Mucosa of stomach (tissue), 1 donor: ENCODE data around the gene PLIN4.

ENCODE experiments used
- H3K27me3 ChIP-seq: one replicate; pipeline ENCODE4 v1.7.0; 2013; ENCODE audit warnings: mild to moderate bottlenecking, low read length; ENCODE audit not compliant: control insufficient read depth, insufficient read depth
- H3K36me3 ChIP-seq: one replicate; pipeline ENCODE4 v1.7.0; 2013; ENCODE audit warnings: low read length; ENCODE audit not compliant: control insufficient read depth, insufficient read depth
- H3K4me1 ChIP-seq: one replicate; pipeline ENCODE4 v1.7.0; 2013; ENCODE audit warnings: mild to moderate bottlenecking, low read length; ENCODE audit not compliant: control insufficient read depth, insufficient read depth
- H3K4me3 ChIP-seq: one replicate; pipeline ENCODE4 v1.7.0; 2013; ENCODE audit warnings: low read length
- H3K9ac ChIP-seq: one replicate; pipeline ENCODE4 v1.7.0; 2013; ENCODE audit warnings: mild to moderate bottlenecking, low read length, moderate library complexity
- H3K9me3 ChIP-seq: one replicate; pipeline ENCODE4 v1.7.0; 2013; ENCODE audit warnings: mild to moderate bottlenecking, low read length, moderate library complexity; ENCODE audit not compliant: control insufficient read depth
- donor health status: Pancreatic carcinoma.

Gene PLIN4

DNA sequence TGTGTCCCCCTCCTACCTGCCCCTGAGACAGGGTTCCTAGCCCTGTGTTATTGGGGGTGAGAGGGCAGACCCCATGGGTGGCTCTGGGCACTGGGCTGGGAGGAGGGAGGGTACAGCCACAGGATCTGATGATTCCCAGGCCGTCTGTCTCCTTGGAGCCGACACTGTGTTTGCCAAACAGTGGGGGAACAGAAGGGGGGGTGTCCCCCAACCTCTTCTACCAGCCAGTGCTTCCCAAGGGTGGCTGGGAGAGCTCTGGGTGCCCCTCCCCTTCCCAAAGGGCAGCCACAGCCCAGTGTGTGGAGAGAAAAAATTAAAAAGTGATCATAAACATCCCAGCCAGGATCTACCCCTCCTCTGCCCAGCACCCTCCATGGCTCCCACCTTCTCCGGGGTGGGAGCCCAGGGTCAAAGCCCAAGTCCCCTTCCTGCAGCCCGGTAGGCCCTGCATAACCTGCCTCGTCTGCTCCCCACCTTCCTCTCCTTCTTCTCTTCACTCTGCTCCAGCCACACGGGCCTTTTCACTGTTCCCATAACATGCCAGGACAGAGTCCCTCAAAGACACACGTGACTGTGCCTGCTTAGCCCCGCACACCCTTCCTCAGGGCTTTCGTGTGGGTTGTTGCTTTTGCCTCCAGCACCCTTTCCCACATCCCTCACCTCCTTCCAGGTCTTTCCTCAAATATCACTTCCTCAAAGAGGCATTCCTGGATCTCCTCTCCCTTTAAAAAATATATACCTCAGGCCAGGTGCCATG is 1.4 kb upstream of the PLIN4 start:
- Histone ChIP-seq H3K9me3 (no peaks in the 10 kb centered on the region), H3K4me3 (no peak overlapping the region), H3K9ac (no peak overlapping the region), H3K27me3 (peaks cover 4% of the 10 kb centered on the region), H3K36me3 (no peaks in the 10 kb centered on the region), H3K4me1 (peaks cover 17% of the 10 kb centered on the region)

DNA sequence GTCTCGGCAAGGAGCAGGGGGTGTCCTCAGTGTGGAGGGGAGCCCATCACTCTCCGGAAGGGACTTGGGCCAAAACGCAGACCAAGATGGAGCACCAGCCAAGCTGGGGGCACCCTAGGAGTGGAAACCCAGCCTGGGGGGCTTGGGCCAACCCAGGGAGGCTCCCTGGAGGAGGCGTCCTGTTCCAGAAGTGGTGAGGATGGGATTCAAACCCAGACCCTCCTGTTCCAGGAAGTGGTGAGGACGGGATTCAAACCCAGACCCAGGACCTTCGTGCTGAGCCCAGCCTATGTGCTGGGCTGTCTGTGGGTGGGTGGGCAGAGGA is 848 bp upstream of the PLIN4 start:
- Histone ChIP-seq H3K36me3 (no peaks in the 10 kb centered on the region), H3K27me3 (peaks cover 4% of the 10 kb centered on the region), H3K9me3 (no peaks in the 10 kb centered on the region), H3K4me3 (no peak overlapping the region), H3K4me1 (peaks cover 17% of the 10 kb centered on the region), H3K9ac (no peak overlapping the region)

DNA sequence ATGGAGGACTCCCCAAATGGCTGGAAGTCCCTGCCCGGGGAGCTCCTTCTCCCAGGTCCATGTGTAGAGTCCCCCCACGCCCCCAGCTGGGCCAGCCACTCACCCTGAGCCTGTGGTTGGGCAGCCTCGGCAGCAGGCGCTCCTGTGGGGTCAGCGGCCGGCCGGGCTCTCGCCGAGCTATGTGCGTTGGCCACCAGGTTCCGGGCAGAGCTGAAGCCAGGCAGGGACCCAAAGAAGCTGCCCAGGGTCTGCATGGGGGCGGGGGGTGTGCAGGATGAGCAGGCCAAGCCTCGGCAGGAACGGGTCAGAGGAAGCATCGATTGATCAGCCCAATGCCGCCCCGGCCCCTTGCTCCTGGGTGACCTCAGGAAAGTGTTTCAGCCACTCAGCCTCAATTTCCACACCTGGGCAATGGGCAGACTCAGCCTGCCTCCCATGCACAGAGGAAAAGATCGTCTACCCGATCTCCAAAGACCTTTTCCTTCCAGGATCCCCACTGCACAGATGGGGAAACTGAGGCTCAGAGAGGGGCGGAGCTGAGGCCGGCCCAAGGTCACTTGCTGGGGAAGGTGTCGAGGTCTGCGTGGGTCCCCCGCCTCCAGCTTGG is 732 bp downstream of the PLIN4 start:
- Histone ChIP-seq H3K27me3 (peaks cover 4% of the 10 kb centered on the region), H3K4me3 (no peak overlapping the region), H3K9ac (no peak overlapping the region), H3K9me3 (no peaks in the 10 kb centered on the region), H3K4me1 (peaks cover 17% of the 10 kb centered on the region), H3K36me3 (no peaks in the 10 kb centered on the region)

DNA sequence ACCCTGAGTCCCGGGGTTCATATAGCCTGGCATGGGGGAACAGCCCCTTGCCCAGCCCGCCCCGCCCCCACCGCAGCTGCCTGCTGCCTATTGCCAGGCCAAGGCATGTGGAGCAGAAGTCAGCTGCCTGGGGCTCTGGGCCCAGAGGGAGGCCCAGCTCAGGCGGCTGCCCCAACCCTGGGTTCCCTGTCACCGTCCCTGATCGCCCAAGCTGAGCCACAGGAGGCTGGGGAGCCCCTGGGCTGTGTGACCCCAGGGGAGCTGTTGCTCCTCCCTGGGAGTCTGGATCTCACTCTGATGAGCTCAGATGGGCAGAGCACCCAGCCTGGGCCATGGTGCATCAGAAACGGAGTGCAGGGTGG is 1.4 kb downstream of the PLIN4 start:
- Histone ChIP-seq H3K9me3 (no peaks in the 10 kb centered on the region), H3K4me1 (peaks cover 17% of the 10 kb centered on the region), H3K9ac (no peak overlapping the region), H3K36me3 (no peaks in the 10 kb centered on the region), H3K27me3 (peaks cover 4% of the 10 kb centered on the region), H3K4me3 (no peak overlapping the region)

DNA sequence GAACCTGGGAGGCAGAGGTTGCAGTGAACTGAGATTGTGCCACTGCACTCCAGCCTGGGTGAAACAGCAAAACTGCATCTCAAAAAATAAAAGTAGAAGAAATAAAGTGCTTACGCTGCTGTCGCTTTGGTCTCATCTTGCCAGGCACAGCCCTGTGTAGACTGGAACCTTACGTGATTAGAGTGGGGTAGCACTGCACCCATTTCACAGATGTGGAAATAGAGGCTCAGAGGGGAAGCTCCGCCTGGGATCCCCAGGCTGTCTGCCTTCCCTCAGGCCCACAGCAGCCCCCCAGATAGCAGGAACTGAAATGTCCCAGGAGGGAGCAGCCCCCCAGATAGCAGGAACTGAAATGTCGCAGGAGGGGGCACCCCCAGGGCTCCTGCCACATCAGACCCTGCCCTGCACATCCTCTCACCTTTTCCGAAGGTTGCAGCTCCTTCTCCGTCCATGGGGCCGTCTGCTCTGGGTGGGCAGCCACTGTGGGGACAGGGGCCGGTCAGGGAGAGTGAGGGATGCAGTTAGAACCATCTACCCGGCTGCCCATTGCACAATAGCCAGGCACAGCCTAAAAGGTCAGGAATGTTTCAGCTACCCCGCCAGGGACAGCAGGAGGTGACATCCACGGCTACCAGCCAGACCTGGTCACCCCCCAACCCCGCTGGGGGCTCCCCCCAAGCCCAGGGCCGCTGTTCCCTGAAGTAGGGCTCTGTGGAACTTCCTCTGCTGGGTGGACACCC is 1.9 kb downstream of the PLIN4 start:
- Histone ChIP-seq H3K4me1 (peaks cover 17% of the 10 kb centered on the region), H3K9ac (no peak overlapping the region), H3K9me3 (no peaks in the 10 kb centered on the region), H3K27me3 (peaks cover 4% of the 10 kb centered on the region), H3K36me3 (no peaks in the 10 kb centered on the region), H3K4me3 (no peak overlapping the region)

DNA sequence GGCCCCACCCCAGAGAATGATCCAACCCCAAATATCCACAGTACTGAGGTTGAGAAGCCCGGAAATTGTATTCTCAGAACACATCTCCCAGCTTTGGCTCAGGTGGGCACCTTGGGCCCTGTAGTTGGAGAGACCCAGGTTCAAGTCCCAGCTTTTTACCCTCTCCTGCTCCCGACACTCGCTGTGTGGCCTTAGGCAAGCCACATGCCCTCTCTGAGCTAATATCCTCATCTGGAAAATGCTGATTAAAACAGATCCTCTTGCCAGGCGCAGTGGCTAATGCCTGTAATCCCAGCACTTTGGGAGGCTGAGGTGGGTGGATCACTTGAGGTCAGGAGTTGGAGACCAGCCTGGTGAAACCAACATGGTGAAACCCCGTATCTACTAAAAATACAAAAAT is 2.6 kb downstream of the PLIN4 start:
- Histone ChIP-seq H3K27me3 (peaks cover 4% of the 10 kb centered on the region), H3K4me3 (no peak overlapping the region), H3K4me1 (peaks cover 17% of the 10 kb centered on the region), H3K9me3 (no peaks in the 10 kb centered on the region), H3K36me3 (no peaks in the 10 kb centered on the region), H3K9ac (no peak overlapping the region)

DNA sequence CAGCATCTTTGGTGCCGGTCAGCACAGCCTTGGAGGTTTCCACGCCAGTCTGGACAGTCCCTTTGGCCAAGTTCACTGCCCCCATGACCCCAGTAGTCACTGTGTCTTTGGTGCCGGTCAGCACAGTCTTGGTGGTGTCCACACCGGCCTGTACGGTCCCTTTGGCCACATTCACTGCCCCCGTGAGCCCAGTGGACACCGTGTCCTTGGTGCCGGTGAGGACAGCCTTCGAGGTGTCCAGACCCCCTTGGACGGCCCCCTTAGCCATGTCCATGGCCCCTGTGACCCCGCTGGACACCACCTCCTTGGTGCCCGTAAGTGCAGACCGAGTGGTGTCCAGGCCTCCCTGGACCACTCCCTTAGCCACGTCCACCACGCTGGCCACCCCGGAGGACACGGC is 5.0 kb downstream of the PLIN4 start:
- Histone ChIP-seq H3K36me3 (no peaks in the 10 kb centered on the region), H3K4me3 (no peak overlapping the region), H3K9ac (no peak overlapping the region), H3K4me1 (peaks cover 3% of the 10 kb centered on the region), H3K27me3 (no peaks in the 10 kb centered on the region), H3K9me3 (no peaks in the 10 kb centered on the region)

DNA sequence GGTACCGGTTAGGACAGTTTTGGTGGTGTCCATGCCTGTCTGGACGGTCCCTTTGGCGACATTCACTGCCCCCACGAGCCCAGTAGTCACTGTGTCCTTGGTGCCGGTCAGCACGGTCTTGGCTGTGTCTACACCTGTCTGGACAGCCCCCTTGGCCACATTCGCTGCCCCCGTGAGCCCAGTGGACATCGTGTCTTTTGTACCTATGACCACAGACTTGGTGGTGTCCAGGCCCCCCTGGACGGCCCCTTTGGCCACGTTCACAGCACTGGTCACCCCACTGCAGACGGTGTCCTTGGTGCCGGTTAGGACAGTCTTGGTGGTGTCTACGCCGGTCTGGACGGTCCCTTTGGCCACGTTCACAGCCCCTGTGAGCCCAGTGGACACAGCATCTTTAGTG is 6.2 kb downstream of the PLIN4 start:
- Histone ChIP-seq H3K36me3 (no peaks in the 10 kb centered on the region), H3K9ac (no peak overlapping the region), H3K4me1 (no peaks in the 10 kb centered on the region), H3K27me3 (no peaks in the 10 kb centered on the region), H3K9me3 (no peaks in the 10 kb centered on the region), H3K4me3 (no peak overlapping the region)

DNA sequence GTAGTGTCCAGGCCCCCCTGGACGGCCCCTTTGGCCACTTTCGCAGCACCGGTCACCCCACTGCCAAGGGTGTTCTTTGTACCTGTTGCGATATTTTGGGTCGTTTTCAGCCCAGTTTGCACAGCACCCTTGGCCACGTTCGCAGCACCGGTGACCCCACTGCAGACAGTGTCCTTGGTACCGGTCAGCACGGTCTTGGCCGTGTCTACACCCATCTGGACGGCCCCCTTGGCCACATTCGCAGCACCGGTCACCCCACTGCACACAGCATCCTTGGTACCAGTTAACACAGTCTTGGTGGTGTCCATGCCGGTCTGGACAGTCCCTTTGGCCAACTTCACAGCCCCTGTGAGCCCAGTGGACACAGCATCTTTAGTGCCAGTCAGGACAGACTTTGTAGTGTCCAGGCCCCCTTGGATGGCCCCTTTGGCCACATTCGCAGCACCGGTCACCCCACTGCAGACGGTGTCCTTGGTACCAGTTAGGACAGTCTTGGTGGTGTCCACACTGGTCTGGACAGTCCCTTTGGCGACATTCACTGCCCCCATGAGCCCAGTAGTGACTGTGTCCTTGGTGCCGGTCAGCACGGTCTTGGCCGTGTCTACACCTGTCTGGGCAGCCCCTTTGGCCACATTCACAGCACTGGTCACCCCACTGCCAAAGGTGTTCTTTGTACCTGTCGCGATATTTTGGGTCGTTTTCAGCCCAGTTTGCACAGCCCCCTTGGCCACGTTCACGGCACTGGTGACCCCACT is 6.8 kb downstream of the PLIN4 start:
- Histone ChIP-seq H3K9ac (no peak overlapping the region), H3K36me3 (no peaks in the 10 kb centered on the region), H3K4me3 (no peak overlapping the region), H3K9me3 (no peaks in the 10 kb centered on the region), H3K4me1 (no peaks in the 10 kb centered on the region), H3K27me3 (no peaks in the 10 kb centered on the region)

DNA sequence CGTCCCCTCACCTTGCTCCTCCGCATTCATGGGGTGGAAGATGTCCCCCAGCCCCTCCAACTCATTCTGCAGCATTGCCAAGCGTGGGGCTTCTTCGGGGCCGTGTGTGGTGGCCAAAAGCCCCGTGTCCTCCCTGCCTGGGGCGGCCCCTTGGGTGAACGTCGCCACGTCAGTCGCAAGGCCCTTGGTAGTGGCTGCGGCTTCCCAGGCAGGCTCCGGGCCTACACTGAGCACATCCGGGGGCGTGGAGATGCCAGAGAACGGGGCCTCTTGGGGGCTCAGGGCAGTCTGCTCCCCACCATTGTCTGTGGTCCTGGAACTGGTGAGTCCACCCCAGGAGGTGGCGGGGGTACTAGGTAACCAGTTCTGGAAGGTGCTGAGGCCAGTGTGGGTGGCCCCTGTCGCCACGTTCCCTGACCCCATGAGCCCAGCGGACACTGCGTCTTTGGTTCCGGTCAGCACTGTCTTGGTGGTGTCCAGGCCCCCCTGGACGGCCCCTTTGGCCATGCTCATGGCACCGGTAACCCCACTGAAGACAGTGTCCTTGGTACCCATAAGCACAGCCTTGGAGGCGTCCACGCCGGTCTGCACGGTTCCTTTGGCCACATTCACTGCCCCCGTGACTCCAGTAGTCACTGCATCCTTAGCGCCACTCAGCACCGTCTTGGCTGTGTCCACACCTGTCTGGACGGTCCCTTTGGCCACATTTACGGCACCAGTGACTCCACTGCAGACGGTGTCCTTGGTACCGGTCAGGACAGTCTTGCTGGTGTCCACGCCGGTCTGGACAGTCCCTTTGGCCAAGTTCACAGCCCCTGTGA is 7.6 kb downstream of the PLIN4 start:
- H3K4me3 ChIP-seq, result no peak overlapping the region
- no peak overlapping the region for H3K9ac ChIP-seq
- no peaks in the 10 kb centered on the region for H3K27me3 ChIP-seq
- H3K4me1 ChIP-seq, result no peaks in the 10 kb centered on the region
- no peaks in the 10 kb centered on the region for H3K9me3 ChIP-seq
- no peaks in the 10 kb centered on the region for H3K36me3 ChIP-seq

DNA sequence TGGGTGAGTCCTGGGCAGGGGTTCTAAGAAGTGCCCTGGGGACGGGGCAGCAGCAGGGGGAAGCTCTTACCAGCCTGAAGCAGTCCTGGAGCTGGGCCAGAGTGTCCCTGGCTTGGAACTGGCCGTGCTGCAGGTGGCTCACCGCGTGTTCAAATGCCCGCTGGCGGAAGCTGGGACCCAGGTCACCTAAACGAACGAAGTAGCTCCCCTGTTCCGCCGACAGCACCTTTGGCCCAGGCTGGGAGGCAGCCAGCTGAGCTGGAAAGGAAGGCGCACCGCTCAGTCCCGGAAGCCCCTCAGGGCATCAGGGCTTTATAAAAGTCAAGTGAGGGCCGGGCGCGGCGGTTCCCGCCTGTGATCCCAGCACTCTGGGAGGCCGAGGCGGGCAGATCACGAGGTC is 9.6 kb downstream of the PLIN4 start:
- Histone ChIP-seq H3K36me3 (no peaks in the 10 kb centered on the region), H3K4me1 (no peaks in the 10 kb centered on the region), H3K27me3 (no peaks in the 10 kb centered on the region), H3K9ac (no peak overlapping the region), H3K9me3 (no peaks in the 10 kb centered on the region), H3K4me3 (no peak overlapping the region)
